Small intestine (tissue), 7 donors: ENCODE data around the gene IL17RC. TPM values are rescaled to one million over a fixed set of nuclear protein-coding genes. Genes with fewer than 3 reads are reported as not detected.

Experiments used
- DNase-seq, 2 donors: peaks; one replicate each; pipeline versions ENCODE4 v3.0.0 to v3.0.0-alpha.2; 2013
- FAIRE-seq: peaks from 2 replicates; lab custom pipeline; 2012; peaks lifted over from hg19 to GRCh38; lab: Jason Lieb, UNC
- H3K27ac ChIP-seq, 3 donors: one replicate each; pipeline ENCODE4 v1.5.1; 2013; ENCODE audit warnings: low read length in 2 of 3, mild to moderate bottlenecking in 2 of 3, control low read depth in 1 of 3, inconsistent platforms in 1 of 3, low read depth in 1 of 3, moderate library complexity in 1 of 3
- H3K27me3 ChIP-seq, 3 donors: one replicate each; pipeline ENCODE4 v1.6.1; 2013; ENCODE audit warnings: low read length in 3 of 3, inconsistent platforms in 1 of 3; ENCODE audit not compliant: control insufficient read depth in 3 of 3, insufficient read depth in 3 of 3
- H3K36me3 ChIP-seq, 3 donors: one replicate each; pipeline ENCODE4 v1.6.1; 2013; ENCODE audit warnings: low read length in 3 of 3, inconsistent platforms in 1 of 3, low read depth in 1 of 3, mild to moderate bottlenecking in 1 of 3, moderate library complexity in 1 of 3; ENCODE audit not compliant: control insufficient read depth in 3 of 3, insufficient read depth in 2 of 3
- H3K4me1 ChIP-seq, 3 donors: one replicate each; pipeline ENCODE4 v1.6.1; 2013; ENCODE audit warnings: low read length in 2 of 3, inconsistent platforms in 1 of 3, low read depth in 1 of 3, mild to moderate bottlenecking in 1 of 3, moderate library complexity in 1 of 3; ENCODE audit not compliant: control insufficient read depth in 3 of 3, insufficient read depth in 2 of 3
- H3K4me3 ChIP-seq, 3 donors: one replicate each; pipeline ENCODE4 v1.5.1; 2013; ENCODE audit warnings: low read length in 3 of 3, control low read depth in 1 of 3, inconsistent platforms in 1 of 3, low read depth in 1 of 3, mild to moderate bottlenecking in 1 of 3, moderate library complexity in 1 of 3
- H3K9me3 ChIP-seq, 2 donors: one replicate each; pipeline ENCODE4 v1.6.1; 2013; ENCODE audit warnings: low read depth in 1 of 2, low read length in 1 of 2; ENCODE audit not compliant: control insufficient read depth in 2 of 2, insufficient read depth in 1 of 2
- WGBS, 3 donors: extraction: QIAGEN DNeasy Blood & Tissue Kit; methylation state at CpG; one replicate each; pipeline ENCODE4 v1.1.7; 2013; 5-methylcytosine and 5-hydroxymethylcytosine counted together
- polyA plus RNA-seq, 4 donors: library from polyadenylated mRNA; stranded (reverse) in 3 of 4; unstranded in 1 of 4; fragments of 200-250 nt in 3 of 4; fragments of 120-200 nt in 1 of 4; gene quantifications; one replicate each; pipeline versions ENCODE4 v1.2.1 to v1.2.3, GENCODE V29; 2013
- donor health status: healthy with polysubstance abuse.
- donor health status: control.
- donor health status: control.
- donor health status: Bipolar disorder and iron deficiency.
- donor health status: healthy.

IL17RC gene
- polyA plus RNA-seq, 4 donors, result 35.7 to 96.2 (median 41.3) TPM

- 35 to 44% (median 38%) methylated on average over 61 to 86 of the region's 86 CpGs for WGBS, 3 donors
- DNase-seq (peak; percentile 81 to 87), FAIRE-seq (no peak)
- peak overlapping the region; percentile 9 to 64 (median 48) for H3K4me3 ChIP-seq
- H3K27me3 ChIP-seq, result peaks cover 0 to 7% (median 0%) of the 10 kb centered on the region in 3 donors
- H3K27ac ChIP-seq, result peak overlapping the region; percentile 34 to 73 (median 38)
- H3K36me3 ChIP-seq, result peaks cover 0 to 43% (median 4%) of the 10 kb centered on the region in 3 donors
- peaks cover 0 to 12% (median 0%) of the 10 kb centered on the region in 3 donors for H3K4me1 ChIP-seq
- no peaks in the 10 kb centered on the region for H3K9me3 ChIP-seq
Observed at GRCh38 chr3:9947025-9947995, 30.4 kb downstream of the IL17RC start.

GRCh38 chr3:9948586-9948985, 31.7 kb downstream of the IL17RC start:
- DNase-seq (no peak), FAIRE-seq (no peak)

GRCh38 chr3:9949115-9949514, 32.2 kb downstream of the IL17RC start:
- FAIRE-seq (no peak), DNase-seq (no peak)
- H3K27ac ChIP-seq, result no peak overlapping the region
- no peaks in the 10 kb centered on the region for H3K9me3 ChIP-seq
- H3K36me3 ChIP-seq, result peaks cover 0 to 26% (median 4%) of the 10 kb centered on the region in 3 donors
- H3K4me3 ChIP-seq, result no peak overlapping the region
- 92 to 97% (median 92%) methylated on average over 6 to 7 of the region's 7 CpGs for WGBS, 3 donors
- H3K4me1 ChIP-seq, result peaks cover 0 to 13% (median 0%) of the 10 kb centered on the region in 3 donors
- H3K27me3 ChIP-seq, result peaks cover 0 to 7% (median 0%) of the 10 kb centered on the region in 3 donors

More at GRCh38 chr3:9948586-9948985, 31.7 kb downstream of the IL17RC start:
- Histone ChIP-seq H3K4me3 (no peak overlapping the region), H3K9me3 (no peaks in the 10 kb centered on the region), H3K36me3 (peaks cover 0 to 31% (median 4%) of the 10 kb centered on the region in 3 donors), H3K27ac (no peak overlapping the region), H3K4me1 (peaks cover 0 to 13% (median 0%) of the 10 kb centered on the region in 3 donors), H3K27me3 (peaks cover 0 to 7% (median 0%) of the 10 kb centered on the region in 3 donors)
- WGBS, 3 donors, result 86 to 93% (median 92%) methylated on average over 3 of the region's 3 CpGs

GRCh38 chr3:9949626-9950025, 32.7 kb downstream of the IL17RC start:
- no peak for DNase-seq
- Histone ChIP-seq H3K36me3 (peaks cover 0 to 21% (median 3%) of the 10 kb centered on the region in 3 donors), H3K27me3 (peaks cover 0 to 7% (median 0%) of the 10 kb centered on the region in 3 donors), H3K9me3 (no peaks in the 10 kb centered on the region), H3K27ac (no peak overlapping the region), H3K4me3 (no peak overlapping the region), H3K4me1 (peaks cover 0 to 13% (median 0%) of the 10 kb centered on the region in 3 donors)
- 80 to 87% (median 82%) methylated on average over 9 of the region's 9 CpGs for WGBS, 3 donors
- no peak for FAIRE-seq

- peak overlapping the region in 1 of 3 donors; percentile 35 for H3K4me3 ChIP-seq
- H3K27ac ChIP-seq, result no peak overlapping the region
- DNase-seq (no peak), FAIRE-seq (no peak)
- peaks cover 0 to 19% (median 0%) of the 10 kb centered on the region in 3 donors for H3K36me3 ChIP-seq
- peaks cover 0 to 9% (median 0%) of the 10 kb centered on the region in 3 donors for H3K4me1 ChIP-seq
- WGBS, 3 donors, result 31 to 43% (median 36%) methylated on average over 7 of the region's 7 CpGs
- H3K9me3 ChIP-seq, result no peaks in the 10 kb centered on the region
- H3K27me3 ChIP-seq, result peaks cover 0 to 7% (median 0%) of the 10 kb centered on the region in 3 donors
Observed at GRCh38 chr3:9951126-9951525, 34.2 kb downstream of the IL17RC start.

- no peak for FAIRE-seq
- peak overlapping the region in 2 of 3 donors; percentile 35 to 53 for H3K4me3 ChIP-seq
- no peak for DNase-seq
- peaks cover 0 to 7% (median 0%) of the 10 kb centered on the region in 3 donors for H3K27me3 ChIP-seq
- WGBS, 3 donors, result 29 to 42% (median 38%) methylated on average over 10 of the region's 10 CpGs
- H3K9me3 ChIP-seq, result no peaks in the 10 kb centered on the region
- peaks cover 0 to 8% (median 0%) of the 10 kb centered on the region in 3 donors for H3K4me1 ChIP-seq
- H3K36me3 ChIP-seq, result peaks cover 0 to 19% (median 0%) of the 10 kb centered on the region in 3 donors
- H3K27ac ChIP-seq, result no peak overlapping the region
Observed at GRCh38 chr3:9951598-9951961, 34.7 kb downstream of the IL17RC start.

GRCh38 chr3:9951962-9952805, 35.3 kb downstream of the IL17RC start, which contains the start of gene PRRT3:
Gene PRRT3 (minus strand): TSS chr3:9952408. CDS start chr3:9950115, 2,293 bp downstream.
- Histone ChIP-seq H3K9me3 (no peaks in the 10 kb centered on the region), H3K27me3 (peaks cover 0 to 7% (median 0%) of the 10 kb centered on the region in 3 donors), H3K4me3 (peak within 1 kb of the TSS in 2 of 3 donors; percentile 35 to 53), H3K27ac (no peak within 1 kb of the TSS), H3K4me1 (peaks cover 0 to 8% (median 0%) of the 10 kb centered on the region in 3 donors), H3K36me3 (peaks cover 0 to 19% (median 0%) of the 10 kb centered on the region in 3 donors)
- DNase-seq (peak in 1 of 2 donors; percentile 53), FAIRE-seq (no peak)
- WGBS, 3 donors, result 1 to 4% (median 3%) methylated on average over 32 to 52 of the region's 52 CpGs
